Measurements from ENCODE around the gene TBX15. TPM values are rescaled to one million over a fixed set of nuclear protein-coding genes. Genes with fewer than 3 reads are reported as not detected.

Gene TBX15
- total RNA-seq, 1 experiment from 2014 or later, result 1.9 TPM

GRCh38 chr1:118902711-118903191, 85.4 kb downstream of the TBX15 start:
- TF ChIP-seq REST (IDR thresholded peaks at IDR 0.05; ENCODE audit: insufficient read depth in 1 of 2, low read depth in 2 of 2, low read length in 1 of 2) (no peak), SIN3A (IDR thresholded peaks at IDR 0.05; ENCODE audit: borderline replicate concordance, insufficient read depth, low read depth, low read length) (no peak), TCF7L2 (IDR thresholded peaks at IDR 0.05; ENCODE audit: low read depth, low read length) (no peak), POLR2AphosphoS5 (IDR thresholded peaks at IDR 0.05; ENCODE audit: low read depth, low read length) (no peak), CTCF (IDR thresholded peaks at IDR 0.05) (no peak)
- Histone ChIP-seq H3K9me3 (ENCODE audit: control insufficient read depth, insufficient read depth, low read depth, low read length) (no peaks in the 10 kb centered on the region), H3K36me3 (ENCODE audit: control insufficient read depth, insufficient read depth, low read length) (no peaks in the 10 kb centered on the region), H3K27me3 (ENCODE audit: control insufficient read depth, insufficient read depth, low read length) (no peaks in the 10 kb centered on the region), H3K27ac (ENCODE audit: low read length) (no peak overlapping the region), H3K4me3 (ENCODE audit: low read depth in 2 of 2, low read length in 2 of 2) (no peak overlapping the region), H3K4me1 (ENCODE audit: control insufficient read depth, insufficient read depth, low read length) (no peaks in the 10 kb centered on the region)
- ChIA-PET POLR2A (no interaction called here), CTCF (no interaction called here)
- in situ Hi-C loops (cut with HindIII; ENCODE audit: low pct_unique_long_range_greater_than_20kb, low sequenced_read_pairs) (no loop called here), intact Hi-C loops (cut with micrococcal nuclease; ENCODE audit: unreplicated experiment) (no loop called here)
- no peak for DNase-seq (ENCODE audit: low read depth, low spot score)
- no TSS peak for BruUV-seq (replicated peaks)
- ATAC-seq, result no peak

- TF ChIP-seq POLR2AphosphoS5 (IDR thresholded peaks at IDR 0.05; ENCODE audit: low read depth, low read length) (no peak), REST (IDR thresholded peaks at IDR 0.05; ENCODE audit: insufficient read depth in 1 of 2, low read depth in 2 of 2, low read length in 1 of 2) (no peak), CTCF (IDR thresholded peaks at IDR 0.05) (no peak), SIN3A (IDR thresholded peaks at IDR 0.05; ENCODE audit: borderline replicate concordance, insufficient read depth, low read depth, low read length) (no peak), TCF7L2 (IDR thresholded peaks at IDR 0.05; ENCODE audit: low read depth, low read length) (no peak)
- H3K4me1 ChIP-seq (ENCODE audit: control insufficient read depth, insufficient read depth, low read length), result no peaks in the 10 kb centered on the region
- DNase-seq (ENCODE audit: low read depth, low spot score) (no peak), ATAC-seq (no peak)
- H3K36me3 ChIP-seq (ENCODE audit: control insufficient read depth, insufficient read depth, low read length), result no peaks in the 10 kb centered on the region
- H3K9me3 ChIP-seq (ENCODE audit: control insufficient read depth, insufficient read depth, low read depth, low read length), result no peaks in the 10 kb centered on the region
- H3K27ac ChIP-seq (ENCODE audit: low read length), result no peak overlapping the region
- ChIA-PET POLR2A (no interaction called here), CTCF (no interaction called here)
- in situ Hi-C loops (cut with HindIII; ENCODE audit: low pct_unique_long_range_greater_than_20kb, low sequenced_read_pairs), result no loop called here
- no peak overlapping the region for H3K4me3 ChIP-seq (ENCODE audit: low read depth in 2 of 2, low read length in 2 of 2)
- no TSS peak for BruUV-seq (replicated peaks)
- intact Hi-C loops (cut with micrococcal nuclease; ENCODE audit: unreplicated experiment), result no loop called here
- no peaks in the 10 kb centered on the region for H3K27me3 ChIP-seq (ENCODE audit: control insufficient read depth, insufficient read depth, low read length)
These were observed 85.8 kb downstream of the TBX15 start for GRCh38 chr1:118902299-118902698.
